IPS DF 4.7 (cell line): Measurements from ENCODE around the gene RASA1.

Experiments
- DNase-seq: peaks from one replicate; pipeline ENCODE4 v3.0.0-alpha.2; 2013; ENCODE audit warnings: low spot score; ENCODE audit errors: extremely low read depth

The RASA1 gene

DNA sequence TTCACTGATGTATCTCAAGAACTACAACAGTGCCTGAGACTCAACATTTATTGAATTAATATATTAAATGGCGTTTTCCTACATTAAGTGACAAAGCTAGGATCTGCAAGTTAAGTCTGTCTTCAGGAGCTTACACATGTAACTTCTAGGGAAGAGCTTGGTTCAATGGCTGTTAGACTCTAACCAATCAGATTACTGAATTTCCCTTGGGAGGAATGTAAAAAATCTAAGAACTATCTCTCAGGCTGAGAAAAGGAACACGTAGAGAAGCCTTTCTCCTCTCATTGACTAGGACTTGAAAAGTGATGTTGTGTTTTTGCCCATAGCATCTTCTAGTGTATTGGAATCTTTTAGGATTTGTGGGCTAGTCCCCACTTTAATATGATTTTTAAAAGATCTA is 91.4 kb downstream of the RASA1 start:
- no peak for DNase-seq

GRCh38 chr5:87360132-87360531 is 92.4 kb downstream of the RASA1 start:
- DNase-seq: no peak

DNA sequence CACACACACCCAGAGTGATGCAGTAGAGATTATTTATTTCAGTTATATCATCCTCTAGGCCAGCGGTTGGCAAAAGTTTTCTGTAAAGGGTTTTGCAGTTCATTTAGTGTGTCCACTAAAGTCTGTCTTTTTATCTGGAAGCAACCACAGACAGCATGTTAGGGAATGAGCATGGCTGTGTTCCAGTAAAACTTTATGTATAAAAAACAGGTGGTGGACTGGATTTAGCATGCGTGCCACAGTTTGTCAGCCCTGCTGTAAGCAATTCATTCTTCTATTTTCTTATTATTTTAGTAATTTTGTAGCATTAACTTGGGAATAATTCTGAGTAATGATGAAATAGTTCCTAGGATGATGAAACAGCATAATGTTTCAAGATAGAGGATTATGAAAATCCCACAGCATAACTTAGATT is 93.4 kb downstream of the RASA1 start:
- no peak for DNase-seq

DNA sequence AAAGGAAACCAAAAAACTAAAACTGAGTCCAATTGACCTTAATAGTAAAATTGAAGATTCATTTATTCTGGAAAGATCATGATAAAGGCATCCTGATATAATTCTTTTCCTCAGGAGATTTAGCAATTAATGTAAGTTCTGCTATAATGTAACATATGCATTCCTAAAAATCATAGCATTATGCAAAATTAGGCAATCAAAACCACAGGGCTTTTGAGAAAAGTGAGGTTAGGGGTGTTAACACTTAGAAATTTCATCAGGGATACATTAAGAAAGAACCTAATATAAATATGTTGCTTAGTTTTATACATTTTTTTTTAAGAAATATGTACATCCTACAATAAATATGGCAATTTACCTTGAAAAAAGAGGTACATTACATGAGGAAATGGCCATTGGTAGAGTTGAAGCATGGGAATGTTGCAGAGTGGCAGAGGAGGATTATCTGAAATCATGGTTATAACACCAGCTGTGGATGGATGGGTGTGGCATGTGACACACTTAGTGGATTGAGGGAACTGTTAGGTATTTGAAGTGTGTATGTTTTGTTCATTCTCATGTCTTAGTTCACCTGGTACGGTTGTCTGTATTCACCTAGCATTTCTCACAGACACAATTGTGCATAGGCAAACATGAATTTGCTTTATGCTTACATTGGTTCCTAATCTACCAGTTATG is 94.0 kb downstream of the RASA1 start:
- DNase-seq: no peak

GRCh38 chr5:87367243-87367642 is 99.6 kb downstream of the RASA1 start:
- DNase-seq: no peak

DNA sequence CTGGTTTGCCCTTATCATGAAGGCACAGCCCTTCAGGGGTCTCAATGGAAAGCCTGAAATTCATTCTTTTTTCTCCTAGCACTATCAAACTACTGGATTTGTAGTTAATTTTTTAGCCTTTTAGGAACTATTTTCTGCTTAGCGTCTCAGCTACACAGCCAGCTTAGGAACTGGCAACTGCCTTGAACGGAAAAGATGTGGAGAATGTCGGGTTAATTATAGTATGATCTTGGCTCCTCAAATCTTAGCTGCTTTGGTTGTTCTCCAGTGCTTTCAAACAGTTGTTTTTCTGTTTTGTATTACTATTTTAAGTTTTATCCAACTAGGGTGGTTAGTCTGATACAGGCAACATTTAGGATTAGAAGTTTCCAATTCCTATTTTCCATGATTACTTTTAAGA is 100.9 kb downstream of the RASA1 start:
- no peak for DNase-seq

- no peak for DNase-seq
These were observed 101.7 kb downstream of the RASA1 start for GRCh38 chr5:87369431-87369830.

GRCh38 chr5:87372705-87373104 is 105.0 kb downstream of the RASA1 start:
- no peak for DNase-seq

- DNase-seq: no peak
These were observed 114.5 kb downstream of the RASA1 start for GRCh38 chr5:87382224-87382623.

DNA sequence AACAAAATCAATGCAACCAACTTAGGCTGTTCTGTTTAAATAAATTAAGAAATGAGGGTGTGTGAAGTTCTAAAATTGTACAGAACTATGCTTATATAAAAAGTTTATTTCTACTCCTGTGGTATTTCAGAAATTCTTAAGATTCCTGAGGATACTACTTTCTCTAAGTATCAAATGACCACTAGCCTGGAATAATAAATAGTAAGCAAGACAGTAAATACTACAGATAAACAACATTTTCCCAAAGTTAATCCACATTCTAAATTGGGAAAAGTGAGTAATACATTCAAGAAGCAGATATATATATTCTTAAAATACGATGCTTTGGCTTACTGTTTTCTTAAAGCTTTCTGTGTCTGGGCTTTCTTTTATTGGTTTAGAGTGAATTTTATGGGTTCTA is 115.5 kb downstream of the RASA1 start:
- DNase-seq: no peak

- DNase-seq: no peak
These were observed 118.1 kb downstream of the RASA1 start for GRCh38 chr5:87385802-87386201.

DNA sequence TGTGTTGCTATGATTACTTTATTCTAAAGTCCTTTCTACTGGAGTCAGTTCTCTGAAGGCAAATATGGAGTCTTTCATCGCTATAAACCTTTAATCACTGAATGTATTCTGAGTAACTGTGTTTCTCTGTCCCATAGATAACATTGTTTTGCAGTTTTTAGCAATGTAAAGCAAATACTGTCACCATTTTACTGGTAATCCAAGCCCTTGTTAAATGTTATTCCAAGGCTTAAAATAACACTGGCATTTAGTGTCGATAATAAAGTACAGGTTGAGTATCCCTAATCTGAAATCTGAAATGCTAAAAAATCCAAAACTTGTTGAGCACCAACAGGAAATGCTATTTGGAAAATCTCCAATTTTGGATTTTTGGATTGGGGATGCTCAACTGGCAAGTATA is 120.4 kb downstream of the RASA1 start:
- DNase-seq: no peak

- no peak for DNase-seq
These were observed 121.8 kb downstream of the RASA1 start for GRCh38 chr5:87389296-87390034.

DNA sequence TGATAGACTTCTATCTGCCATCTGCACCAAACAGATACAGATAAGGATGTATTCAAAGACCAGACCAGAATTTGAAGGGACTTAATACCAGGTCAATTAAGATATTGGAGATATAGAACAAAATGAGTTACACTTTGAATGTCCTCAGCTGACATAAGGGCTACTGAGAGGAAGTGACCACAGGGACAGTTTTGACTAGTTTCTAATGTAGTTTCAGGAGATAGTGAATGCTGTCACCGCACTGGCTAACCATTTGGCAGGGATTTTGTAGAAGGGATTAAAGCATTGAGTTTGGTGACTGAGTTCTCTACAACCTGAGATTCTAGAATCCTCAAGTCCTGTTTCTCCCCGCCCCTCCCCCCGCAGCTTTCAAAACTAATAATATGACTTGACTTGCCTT is 122.4 kb downstream of the RASA1 start:
- DNase-seq: no peak

DNA sequence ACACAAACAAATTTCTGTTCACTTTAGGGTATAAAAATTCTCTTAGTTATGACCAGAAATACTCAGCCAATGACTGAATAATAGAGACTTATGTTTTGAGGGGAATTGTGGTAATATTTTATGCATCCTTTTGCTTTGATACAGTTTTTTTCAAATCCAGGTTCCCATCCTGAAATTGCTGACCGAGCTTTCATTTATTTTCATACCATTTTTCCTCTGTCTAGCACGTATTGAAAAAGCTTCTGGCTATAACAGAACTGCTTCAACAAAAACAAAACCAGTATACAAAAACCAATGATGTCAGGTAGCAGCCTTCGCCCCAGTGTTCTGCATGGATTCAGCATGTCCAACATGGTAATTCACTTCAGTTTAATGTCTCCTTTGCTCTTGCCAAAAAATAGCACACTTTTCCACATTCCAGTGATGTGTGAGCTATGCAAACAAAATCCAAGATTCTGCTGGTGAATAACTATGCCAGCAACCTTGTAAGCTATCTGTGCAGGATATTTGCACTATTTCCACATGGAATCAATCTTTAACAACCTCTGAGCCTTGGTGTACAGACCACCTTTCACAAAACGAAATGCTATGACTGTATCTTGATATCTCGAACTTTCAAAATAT is 123.0 kb downstream of the RASA1 start:
- no peak for DNase-seq

- DNase-seq: no peak
These were observed 124.5 kb downstream of the RASA1 start for GRCh38 chr5:87392170-87392569.

DNA sequence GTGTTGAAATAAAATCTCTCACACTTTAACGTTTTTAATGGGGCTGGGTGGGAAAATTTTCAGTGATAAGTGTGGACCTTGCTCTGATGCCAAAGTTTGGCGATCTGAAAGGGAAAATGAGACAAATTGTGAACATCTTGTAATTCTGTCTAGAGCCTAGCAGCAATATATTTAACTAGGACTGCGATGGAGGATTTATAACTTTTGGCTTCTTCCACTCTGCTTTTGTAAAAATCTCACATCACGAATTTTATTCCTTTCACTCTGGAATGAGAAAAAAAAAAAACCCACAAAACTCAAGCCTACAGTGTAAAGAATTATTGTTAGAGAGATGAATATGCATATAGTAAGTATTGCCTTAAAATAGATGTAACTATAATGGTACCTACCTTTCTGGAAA is 125.1 kb downstream of the RASA1 start:
- no peak for DNase-seq

DNA sequence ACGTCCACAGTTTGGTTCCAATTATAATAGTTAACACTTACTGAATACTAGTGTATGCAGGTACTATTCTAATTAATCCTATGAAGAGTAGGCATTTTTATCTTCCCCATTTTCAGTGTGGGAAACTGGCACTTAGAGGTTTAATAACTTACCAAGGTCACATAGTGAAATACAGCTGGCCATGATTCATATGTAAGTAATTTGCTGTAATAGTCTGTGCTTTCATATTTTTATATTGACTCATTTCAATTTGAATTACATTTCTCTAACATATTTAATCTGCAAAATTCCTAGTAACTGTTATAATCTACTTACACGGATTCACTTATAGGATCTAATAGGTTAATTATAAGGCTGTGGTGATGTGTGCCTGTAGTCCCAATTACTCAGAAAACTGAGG is 125.6 kb downstream of the RASA1 start:
- DNase-seq: no peak

DNA sequence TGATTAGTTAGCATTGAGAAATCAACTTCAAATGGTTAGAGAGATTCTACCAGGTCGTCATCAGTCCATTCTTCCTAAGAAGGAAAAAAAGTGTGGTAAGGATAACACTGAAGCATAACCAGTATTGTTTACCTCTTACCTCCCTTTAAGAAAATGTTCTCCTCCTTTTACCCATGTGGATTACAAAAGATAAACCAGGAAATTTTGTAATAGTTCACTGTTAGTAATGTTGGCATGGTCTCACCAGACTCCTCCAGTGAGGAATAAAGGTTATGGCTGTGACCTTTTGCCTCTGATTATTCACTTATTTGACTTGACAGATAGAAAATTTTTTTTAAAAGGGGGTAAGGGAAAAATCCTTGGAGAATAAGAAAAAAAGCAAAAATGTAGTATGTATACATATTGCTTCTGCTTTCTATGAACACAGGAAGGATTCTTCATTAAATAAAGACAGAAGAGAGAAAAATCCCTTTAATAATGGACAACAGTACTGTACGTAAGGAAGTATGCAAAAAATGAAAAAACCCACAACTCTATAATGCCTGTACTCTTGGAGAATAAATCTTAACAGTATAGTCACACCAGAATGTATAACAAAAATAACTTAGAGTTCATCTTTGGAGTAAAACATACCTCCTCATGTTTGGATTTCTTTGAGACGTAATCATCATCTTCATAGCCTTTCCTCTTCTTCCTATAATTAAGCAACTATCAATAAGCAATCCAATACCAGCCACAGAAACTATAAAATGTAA is 126.9 kb downstream of the RASA1 start:
- no peak for DNase-seq

DNA sequence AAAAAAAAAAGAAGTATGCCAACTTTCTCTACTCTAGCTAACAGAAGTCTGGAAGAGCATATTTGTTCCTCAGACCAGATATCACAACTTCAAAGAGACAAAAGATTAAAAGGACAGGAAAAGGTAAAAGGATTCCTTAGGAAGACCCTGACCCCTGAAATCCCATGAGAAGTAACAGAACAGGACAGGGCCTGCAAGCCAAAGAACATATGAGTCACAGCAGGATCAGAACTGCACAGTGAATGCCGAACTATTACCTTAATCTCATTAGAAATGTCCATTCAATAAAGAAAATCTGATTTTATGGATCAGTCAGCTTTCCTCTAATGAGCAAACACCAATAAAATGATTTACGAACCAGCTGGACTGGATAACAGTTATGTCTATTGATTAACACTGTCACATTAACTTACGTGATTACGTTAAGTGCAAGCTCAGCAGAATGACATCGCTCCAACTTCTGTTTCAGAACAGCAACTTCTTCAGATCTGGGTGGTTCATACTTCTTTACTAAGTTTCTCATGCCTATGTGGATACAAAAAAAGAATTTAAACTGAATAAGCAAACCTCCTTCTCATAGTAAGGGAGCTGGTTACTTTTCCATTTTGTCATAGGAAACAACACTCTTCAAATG is 131.4 kb downstream of the RASA1 start:
- DNase-seq: no peak

- DNase-seq: no peak
These were observed 132.0 kb downstream of the RASA1 start for GRCh38 chr5:87399720-87400119.
